HL-60/S4 (cell line): ENCODE measurements around the gene WDR48.

Source experiments
- in situ Hi-C: fragments of 300-500 bp; cut with MboI; formaldehyde crosslinking; loops from 2 replicates; pipeline ENCODE4 v1.14.3; 2022; ENCODE audit warnings: low sequenced_read_pairs

WDR48 gene

GRCh38 chr3:39115870-39116269, 64.1 kb downstream of the WDR48 start:
- in situ Hi-C loops: no loop called here

- in situ Hi-C loops: no loop called here
Measured at GRCh38 chr3:39118079-39118478, 66.3 kb downstream of the WDR48 start.

GRCh38 chr3:39118931-39119660, 67.3 kb downstream of the WDR48 start:
- in situ Hi-C loops: no loop called here

GRCh38 chr3:39121621-39122020, 69.8 kb downstream of the WDR48 start:
- in situ Hi-C loops: no loop called here

GRCh38 chr3:39122813-39123212, 71.0 kb downstream of the WDR48 start:
- in situ Hi-C loops: no loop called here

GRCh38 chr3:39124876-39125840, 73.3 kb downstream of the WDR48 start:
- in situ Hi-C loops: no loop called here

GRCh38 chr3:39125841-39126500, 74.2 kb downstream of the WDR48 start:
- in situ Hi-C loops: no loop called here

GRCh38 chr3:39126532-39127071, 74.8 kb downstream of the WDR48 start:
- in situ Hi-C loops: no loop called here

- in situ Hi-C loops: no loop called here
Measured at GRCh38 chr3:39127269-39127907, 75.6 kb downstream of the WDR48 start.

GRCh38 chr3:39127908-39128304, 76.1 kb downstream of the WDR48 start:
- in situ Hi-C loops: no loop called here

- in situ Hi-C loops: no loop called here
Measured at GRCh38 chr3:39128951-39129350, 77.1 kb downstream of the WDR48 start.

- in situ Hi-C loops: no loop called here
Measured at GRCh38 chr3:39130026-39130425, 78.2 kb downstream of the WDR48 start.

GRCh38 chr3:39130693-39131265, 79.0 kb downstream of the WDR48 start:
- in situ Hi-C loops: no loop called here

GRCh38 chr3:39132096-39133092, 80.6 kb downstream of the WDR48 start:
- in situ Hi-C loops: no loop called here

GRCh38 chr3:39133093-39133490, 81.3 kb downstream of the WDR48 start:
- in situ Hi-C loops: no loop called here

GRCh38 chr3:39133822-39134221, 82.0 kb downstream of the WDR48 start:
- in situ Hi-C loops: no loop called here

- in situ Hi-C loops: no loop called here
Measured at GRCh38 chr3:39134305-39134704, 82.5 kb downstream of the WDR48 start.

- in situ Hi-C loops: no loop called here
Measured at GRCh38 chr3:39135170-39135805, 83.5 kb downstream of the WDR48 start.
